ENCODE data around the gene TSEN15.

TSEN15 gene

GRCh38 chr1:184061396-184062003 is 10.0 kb downstream of the TSEN15 start:
- DNase-seq = no peak
- no peaks in the 10 kb centered on the region; the same call in 1 of the 2 replicates for H3K36me3 ChIP-seq
- no peaks in the 10 kb centered on the region for H3K27me3 ChIP-seq (ENCODE audit: insufficient read depth, low read depth, severe bottlenecking)
- no peak overlapping the region for H3K4me3 ChIP-seq (ENCODE audit: low read depth, low read length)
- no peak for TF ChIP-seq CTCF (IDR thresholded peaks at IDR 0.05; ENCODE audit: low read depth, low read length)
- H3K27ac ChIP-seq = no peak overlapping the region
- no peaks in the 10 kb centered on the region for H3K9me3 ChIP-seq (ENCODE audit: severe bottlenecking)

- no peak for DNase-seq
- H3K9me3 ChIP-seq (ENCODE audit: severe bottlenecking) = no peaks in the 10 kb centered on the region
- TF ChIP-seq CTCF (IDR thresholded peaks at IDR 0.05; ENCODE audit: low read depth, low read length) = no peak
- H3K36me3 ChIP-seq = no peaks in the 10 kb centered on the region
- no peak overlapping the region for H3K4me3 ChIP-seq (ENCODE audit: low read depth, low read length)
- H3K27ac ChIP-seq = no peak overlapping the region
- no peaks in the 10 kb centered on the region for H3K27me3 ChIP-seq (ENCODE audit: insufficient read depth, low read depth, severe bottlenecking)
These were observed 11.2 kb downstream of the TSEN15 start for GRCh38 chr1:184062640-184063286.

GRCh38 chr1:184065559-184065958 is 14.0 kb downstream of the TSEN15 start:
- no peaks in the 10 kb centered on the region for H3K9me3 ChIP-seq (ENCODE audit: severe bottlenecking)
- H3K36me3 ChIP-seq = no peaks in the 10 kb centered on the region
- H3K4me3 ChIP-seq (ENCODE audit: low read depth, low read length) = no peak overlapping the region
- no peak for TF ChIP-seq CTCF (IDR thresholded peaks at IDR 0.05; ENCODE audit: low read depth, low read length)
- no peak overlapping the region for H3K27ac ChIP-seq
- DNase-seq = no peak
- H3K27me3 ChIP-seq (ENCODE audit: insufficient read depth, low read depth, severe bottlenecking) = no peaks in the 10 kb centered on the region

- Histone ChIP-seq H3K36me3 (no peaks in the 10 kb centered on the region), H3K4me3 (ENCODE audit: low read depth, low read length) (no peak overlapping the region), H3K27me3 (ENCODE audit: insufficient read depth, low read depth, severe bottlenecking) (no peaks in the 10 kb centered on the region), H3K9me3 (ENCODE audit: severe bottlenecking) (no peaks in the 10 kb centered on the region), H3K27ac (no peak overlapping the region)
- no peak for DNase-seq
- TF ChIP-seq CTCF (IDR thresholded peaks at IDR 0.05; ENCODE audit: low read depth, low read length) = no peak
These were observed 16.8 kb downstream of the TSEN15 start for GRCh38 chr1:184068354-184068753.

- no peaks in the 10 kb centered on the region for H3K9me3 ChIP-seq (ENCODE audit: severe bottlenecking)
- no peak for TF ChIP-seq CTCF (IDR thresholded peaks at IDR 0.05; ENCODE audit: low read depth, low read length)
- H3K27me3 ChIP-seq (ENCODE audit: insufficient read depth, low read depth, severe bottlenecking) = no peaks in the 10 kb centered on the region
- no peak for DNase-seq
- no peak overlapping the region for H3K27ac ChIP-seq
- no peak overlapping the region for H3K4me3 ChIP-seq (ENCODE audit: low read depth, low read length)
- no peaks in the 10 kb centered on the region for H3K36me3 ChIP-seq
These were observed 18.1 kb downstream of the TSEN15 start for GRCh38 chr1:184069675-184070074.

GRCh38 chr1:184072376-184072775 is 20.8 kb downstream of the TSEN15 start:
- H3K27me3 ChIP-seq (ENCODE audit: insufficient read depth, low read depth, severe bottlenecking) = no peaks in the 10 kb centered on the region
- no peak overlapping the region for H3K27ac ChIP-seq
- no peak for DNase-seq
- no peak overlapping the region for H3K4me3 ChIP-seq (ENCODE audit: low read depth, low read length)
- no peaks in the 10 kb centered on the region for H3K36me3 ChIP-seq
- no peak for TF ChIP-seq CTCF (IDR thresholded peaks at IDR 0.05; ENCODE audit: low read depth, low read length)
- no peaks in the 10 kb centered on the region for H3K9me3 ChIP-seq (ENCODE audit: severe bottlenecking)

Measured in WERI-Rb-1 (cell line).